HL-60/S4 treated with phorbol 12-myristate 13-acetate at 8.2 ng/mL for 4 days and 3 days (cell line): ENCODE measurements around the gene ESRRG.

ENCODE experiments used
- in situ Hi-C: fragments of 300-500 bp; cut with MboI; formaldehyde crosslinking; loops from 2 replicates; pipeline ENCODE4 v1.15.0; 2022; ENCODE audit warnings: low sequenced_read_pairs

ESRRG gene

GRCh38 chr1:216632980-216633379 is 90.2 kb downstream of the ESRRG start:
- in situ Hi-C loops, result no loop called here

GRCh38 chr1:216630532-216630931 is 92.7 kb downstream of the ESRRG start:
- in situ Hi-C loops, result no loop called here

GRCh38 chr1:216627252-216627651 is 96.0 kb downstream of the ESRRG start:
- in situ Hi-C loops, result no loop called here

- in situ Hi-C loops, result no loop called here
Observed at GRCh38 chr1:216626394-216627067, 96.7 kb downstream of the ESRRG start.

- in situ Hi-C loops, result no loop called here
Observed at GRCh38 chr1:216621536-216621935, 101.7 kb downstream of the ESRRG start.

GRCh38 chr1:216617081-216617875 is 106.0 kb downstream of the ESRRG start:
- in situ Hi-C loops, result no loop called here

- in situ Hi-C loops, result no loop called here
Observed at GRCh38 chr1:216616425-216616824, 106.8 kb downstream of the ESRRG start.

GRCh38 chr1:216614011-216614934 is 109.0 kb downstream of the ESRRG start:
- in situ Hi-C loops, result no loop called here

- in situ Hi-C loops, result no loop called here
Observed at GRCh38 chr1:216612291-216612690, 110.9 kb downstream of the ESRRG start.

GRCh38 chr1:216607067-216607697 is 116.0 kb downstream of the ESRRG start:
- in situ Hi-C loops, result no loop called here

- in situ Hi-C loops, result no loop called here
Observed at GRCh38 chr1:216606047-216606637, 117.1 kb downstream of the ESRRG start.

- in situ Hi-C loops, result no loop called here
Observed at GRCh38 chr1:216604771-216605170, 118.5 kb downstream of the ESRRG start.

- in situ Hi-C loops, result no loop called here
Observed at GRCh38 chr1:216600730-216601609, 122.3 kb downstream of the ESRRG start.

GRCh38 chr1:216599851-216600250 is 123.4 kb downstream of the ESRRG start:
- in situ Hi-C loops, result no loop called here

- in situ Hi-C loops, result no loop called here
Observed at GRCh38 chr1:216598448-216598847, 124.8 kb downstream of the ESRRG start.

GRCh38 chr1:216596281-216596862 is 126.9 kb downstream of the ESRRG start:
- in situ Hi-C loops, result no loop called here

- in situ Hi-C loops, result no loop called here
Observed at GRCh38 chr1:216587715-216588114, 135.5 kb downstream of the ESRRG start.

GRCh38 chr1:216582151-216582550 is 141.1 kb downstream of the ESRRG start:
- in situ Hi-C loops, result no loop called here

GRCh38 chr1:216580538-216581057 is 142.6 kb downstream of the ESRRG start:
- in situ Hi-C loops, result no loop called here
